ACC112 (cell line): ENCODE data around the gene BBS7.

Source experiments
- H2AFZ ChIP-seq: fragments of 200-600 bp; sonication (generic); one replicate; pipeline ENCODE4 v1.6.0; 2017; ENCODE audit warnings: antibody characterized with exemption, low read length; ENCODE audit not compliant: unreplicated experiment
- H3K27ac ChIP-seq: fragments of 200-600 bp; sonication (generic); 2 replicates; pipeline ENCODE4 v1.5.1; 2014; ENCODE audit warnings: low read depth, mild to moderate bottlenecking, antibody characterized with exemption, low read length, moderate library complexity
- H3K27me3 ChIP-seq: fragments of 200-600 bp; sonication (generic); 2 replicates; pipeline ENCODE4 v1.6.1; 2014; ENCODE audit warnings: mild to moderate bottlenecking, antibody characterized with exemption, low read length, moderate library complexity, mixed read lengths; ENCODE audit not compliant: insufficient read depth
- H3K36me3 ChIP-seq: fragments of 200-600 bp; sonication (generic); 2 replicates; pipeline ENCODE4 v1.6.1; 2016; ENCODE audit warnings: mild to moderate bottlenecking, antibody characterized with exemption, low read length, moderate library complexity, mixed read lengths; ENCODE audit not compliant: insufficient read depth
- H3K4me1 ChIP-seq: fragments of 200-600 bp; sonication (generic); one replicate; pipeline ENCODE4 v1.6.1; 2016; ENCODE audit warnings: low read length, mixed read lengths; ENCODE audit not compliant: insufficient read depth, unreplicated experiment, control insufficient read depth
- H3K4me3 ChIP-seq: fragments of 200-600 bp; sonication (generic); 2 replicates; pipeline ENCODE4 v1.5.1; 2014; ENCODE audit warnings: mild to moderate bottlenecking, low read depth, low read length
- H3K79me2 ChIP-seq: fragments of 200-600 bp; sonication (generic); one replicate; pipeline ENCODE4 v1.6.0; 2016; ENCODE audit warnings: low read length; ENCODE audit not compliant: control insufficient read depth, unreplicated experiment, insufficient read depth

BBS7 gene

GRCh38 chr4:121814756-121815155 lies 55.5 kb downstream of the BBS7 start:
- Histone ChIP-seq H3K36me3 (peaks cover 64% of the 10 kb centered on the region), H3K27me3 (no peaks in the 10 kb centered on the region), H2AFZ (no peak overlapping the region), H3K79me2 (peaks cover 36% of the 10 kb centered on the region), H3K27ac (peak overlapping the region; percentile 23; the same call in 1 of the 2 replicates), H3K4me1 (peaks cover 32% of the 10 kb centered on the region), H3K4me3 (no peak overlapping the region)

GRCh38 chr4:121811122-121811521 lies 59.2 kb downstream of the BBS7 start:
- Histone ChIP-seq H3K36me3 (peaks cover 59% of the 10 kb centered on the region), H3K79me2 (peaks cover 7% of the 10 kb centered on the region), H3K4me1 (peaks cover 18% of the 10 kb centered on the region), H3K4me3 (no peak overlapping the region), H2AFZ (no peak overlapping the region), H3K27ac (no peak overlapping the region), H3K27me3 (no peaks in the 10 kb centered on the region)

- no peaks in the 10 kb centered on the region for H3K27me3 ChIP-seq
- peaks cover 59% of the 10 kb centered on the region for H3K36me3 ChIP-seq
- peaks cover 38% of the 10 kb centered on the region for H3K79me2 ChIP-seq
- H3K27ac ChIP-seq: no peak overlapping the region
- peaks cover 18% of the 10 kb centered on the region for H3K4me1 ChIP-seq
- H2AFZ ChIP-seq: no peak overlapping the region
- no peak overlapping the region for H3K4me3 ChIP-seq
These were observed 63.9 kb downstream of the BBS7 start for GRCh38 chr4:121806411-121806810.

- peaks cover 33% of the 10 kb centered on the region for H3K36me3 ChIP-seq
- H3K27me3 ChIP-seq: no peaks in the 10 kb centered on the region
- peak overlapping the region; percentile 96 for H2AFZ ChIP-seq
- H3K27ac ChIP-seq: peak overlapping the region; percentile 81
- H3K4me1 ChIP-seq: peaks cover 28% of the 10 kb centered on the region
- peak overlapping the region; percentile 100 for H3K4me3 ChIP-seq
- H3K79me2 ChIP-seq: peaks cover 41% of the 10 kb centered on the region
These were observed 68.6 kb downstream of the BBS7 start for GRCh38 chr4:121801715-121802075.

- Histone ChIP-seq H3K36me3 (peaks cover 28% of the 10 kb centered on the region), H3K4me3 (peak within 1 kb of the TSS; percentile 100), H3K27ac (peak within 1 kb of the TSS; percentile 81), H3K79me2 (peaks cover 41% of the 10 kb centered on the region), H3K4me1 (peaks cover 28% of the 10 kb centered on the region), H2AFZ (peak within 1 kb of the TSS; percentile 99), H3K27me3 (no peaks in the 10 kb centered on the region)
These were observed 69.1 kb downstream of the BBS7 start, which contains the start of gene EXOSC9 for GRCh38 chr4:121800961-121801714. Gene EXOSC9, plus strand, starts transcription at chr4:121801323. Its CDS starts 102 bp downstream, at chr4:121801425.

GRCh38 chr4:121800638-121800960 lies 69.7 kb downstream of the BBS7 start:
- H3K27ac ChIP-seq: peak overlapping the region; percentile 81
- H3K4me1 ChIP-seq: peaks cover 28% of the 10 kb centered on the region
- H3K27me3 ChIP-seq: no peaks in the 10 kb centered on the region
- peak overlapping the region; percentile 99 for H2AFZ ChIP-seq
- H3K79me2 ChIP-seq: peaks cover 41% of the 10 kb centered on the region
- peak overlapping the region; percentile 100 for H3K4me3 ChIP-seq
- peaks cover 28% of the 10 kb centered on the region for H3K36me3 ChIP-seq

GRCh38 chr4:121799867-121800501 lies 70.3 kb downstream of the BBS7 start:
- H3K4me3 ChIP-seq: no peak overlapping the region
- H3K79me2 ChIP-seq: peaks cover 35% of the 10 kb centered on the region
- no peaks in the 10 kb centered on the region for H3K27me3 ChIP-seq
- H3K4me1 ChIP-seq: peaks cover 28% of the 10 kb centered on the region
- H2AFZ ChIP-seq: peak overlapping the region; percentile 85
- no peak overlapping the region for H3K27ac ChIP-seq
- H3K36me3 ChIP-seq: peaks cover 23% of the 10 kb centered on the region

- peak overlapping the region; percentile 10; the same call in 1 of the 2 replicates for H3K4me3 ChIP-seq
- peak overlapping the region; percentile 85 for H2AFZ ChIP-seq
- H3K27ac ChIP-seq: no peak overlapping the region
- peaks cover 28% of the 10 kb centered on the region for H3K79me2 ChIP-seq
- H3K36me3 ChIP-seq: peaks cover 16% of the 10 kb centered on the region
- peaks cover 25% of the 10 kb centered on the region for H3K4me1 ChIP-seq
- no peaks in the 10 kb centered on the region for H3K27me3 ChIP-seq
These were observed 71.0 kb downstream of the BBS7 start for GRCh38 chr4:121799208-121799823.

- Histone ChIP-seq H3K27ac (no peak overlapping the region), H2AFZ (no peak overlapping the region), H3K4me3 (no peak overlapping the region), H3K4me1 (peaks cover 19% of the 10 kb centered on the region), H3K79me2 (peaks cover under 1% of the 10 kb centered on the region), H3K36me3 (no peaks in the 10 kb centered on the region), H3K27me3 (no peaks in the 10 kb centered on the region)
These were observed 74.0 kb downstream of the BBS7 start for GRCh38 chr4:121796283-121796682.

- Histone ChIP-seq H3K79me2 (no peaks in the 10 kb centered on the region), H3K27ac (no peak overlapping the region)
These were observed 75.6 kb downstream of the BBS7 start for GRCh38 chr4:121794505-121795188.

More at GRCh38 chr4:121794505-121795188, 75.6 kb downstream of the BBS7 start:
- Histone ChIP-seq H2AFZ (no peak overlapping the region), H3K27me3 (no peaks in the 10 kb centered on the region), H3K4me3 (no peak overlapping the region), H3K36me3 (no peaks in the 10 kb centered on the region), H3K4me1 (peaks cover 24% of the 10 kb centered on the region)
